ENCODE results near the gene TMEM38B. TPM values are rescaled to one million over a fixed set of nuclear protein-coding genes. Genes with fewer than 3 reads are reported as not detected.

The TMEM38B gene
- total and polyA plus RNA-seq, 2 of the 8 experiments (the other 6 are each of a cell fraction or from before 2014, with no cell fraction given), result 10.6 to 12.4 TPM

GRCh38 chr9:105760053-105760452, 65.7 kb downstream of the TMEM38B start (continued):
- no peak for TF ChIP-seq BACH1 (IDR thresholded peaks at IDR 0.05; ENCODE audit: low read length)
